ENCODE measurements around the gene CEP55. TPM values are rescaled to one million over a fixed set of nuclear protein-coding genes. Genes with fewer than 3 reads are reported as not detected.
A peak's percentile ranks its signal among the peaks of the same experiment; 100 is the strongest.
"Not testable (repeated sequence)": the region's sequence is repeated elsewhere in the genome, so short reads cannot be mapped to it uniquely, and the experiment has no call there.

The CEP55 gene
- total and polyA plus RNA-seq, 2 donors (not counting 1 experiment from before 2014, with no cell fraction given): 16.1 to 19.0 TPM

DNA sequence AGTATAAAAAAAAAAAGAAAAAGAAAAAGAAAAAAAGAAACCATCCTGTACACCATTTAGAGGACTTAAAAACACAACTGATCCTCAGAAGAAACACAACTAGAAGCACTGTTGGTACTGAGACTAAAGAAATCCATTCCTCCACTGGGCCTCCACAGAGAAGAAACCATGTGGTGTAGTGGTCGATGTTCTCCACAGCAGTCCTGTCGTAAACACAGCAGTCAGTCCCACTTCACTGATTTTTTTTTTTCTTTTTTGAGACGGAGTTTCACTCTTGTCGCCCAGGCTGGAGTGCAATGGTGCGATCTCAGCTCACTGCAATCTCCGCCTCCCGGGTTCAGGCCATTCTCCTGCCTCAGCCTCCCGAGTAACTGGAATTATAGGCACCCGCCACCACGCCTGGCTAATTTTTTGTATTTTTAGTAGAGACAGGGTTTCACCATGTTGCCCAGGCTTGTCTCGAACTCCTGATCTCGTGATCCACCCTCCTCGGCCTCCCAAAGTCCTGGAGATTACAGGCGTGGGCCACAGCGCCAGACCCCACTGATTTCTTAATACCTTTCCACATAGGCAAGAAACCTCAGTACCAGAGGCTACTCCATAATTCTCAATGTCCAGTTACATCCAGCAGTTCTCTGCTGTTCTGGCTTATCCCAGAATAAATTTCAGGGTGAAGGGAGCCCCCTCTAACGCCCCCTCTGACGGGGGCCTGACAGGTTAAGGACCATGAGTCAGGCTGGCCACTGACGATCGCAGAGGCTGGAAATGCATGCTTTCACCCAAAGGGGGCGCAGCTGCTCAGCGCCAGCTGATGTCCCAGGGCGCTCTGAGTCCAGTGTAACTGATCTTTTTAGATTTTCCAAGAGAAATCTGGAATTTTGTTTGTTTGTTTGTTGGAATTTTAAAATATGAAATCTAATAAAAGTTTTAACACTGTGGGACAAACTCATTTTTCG is 45.3 kb downstream of the CEP55 start:
- DNase-seq (ENCODE audit: low read depth in 2 of 2): peak; percentile 18 to 51
- TF ChIP-seq, protein P1, sequence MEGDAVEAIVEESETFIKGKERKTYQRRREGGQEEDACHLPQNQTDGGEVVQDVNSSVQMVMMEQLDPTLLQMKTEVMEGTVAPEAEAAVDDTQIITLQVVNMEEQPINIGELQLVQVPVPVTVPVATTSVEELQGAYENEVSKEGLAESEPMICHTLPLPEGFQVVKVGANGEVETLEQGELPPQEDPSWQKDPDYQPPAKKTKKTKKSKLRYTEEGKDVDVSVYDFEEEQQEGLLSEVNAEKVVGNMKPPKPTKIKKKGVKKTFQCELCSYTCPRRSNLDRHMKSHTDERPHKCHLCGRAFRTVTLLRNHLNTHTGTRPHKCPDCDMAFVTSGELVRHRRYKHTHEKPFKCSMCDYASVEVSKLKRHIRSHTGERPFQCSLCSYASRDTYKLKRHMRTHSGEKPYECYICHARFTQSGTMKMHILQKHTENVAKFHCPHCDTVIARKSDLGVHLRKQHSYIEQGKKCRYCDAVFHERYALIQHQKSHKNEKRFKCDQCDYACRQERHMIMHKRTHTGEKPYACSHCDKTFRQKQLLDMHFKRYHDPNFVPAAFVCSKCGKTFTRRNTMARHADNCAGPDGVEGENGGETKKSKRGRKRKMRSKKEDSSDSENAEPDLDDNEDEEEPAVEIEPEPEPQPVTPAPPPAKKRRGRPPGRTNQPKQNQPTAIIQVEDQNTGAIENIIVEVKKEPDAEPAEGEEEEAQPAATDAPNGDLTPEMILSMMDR (conservative IDR thresholded peaks at IDR 0.05 in 1 of 2, IDR thresholded peaks at IDR 0.05 in 1 of 2; ENCODE audit: low read depth in 1 of 2, low read length in 2 of 2): peak; percentile 85 to 89
- no peak for TF ChIP-seq EZH2 (IDR thresholded peaks at IDR 0.05; ENCODE audit: low read length, missing control alignments)
- Histone ChIP-seq H3K4me2 (ENCODE audit: extremely low read depth, insufficient read depth, low read length) (peak overlapping the region; percentile 41), H3K79me2 (ENCODE audit: control insufficient read depth, insufficient read depth, low read length) (no peaks in the 10 kb centered on the region), H2AFZ (ENCODE audit: low read length) (peak overlapping the region; percentile 13), H3K27me3 (ENCODE audit: control insufficient read depth, insufficient read depth, low read length) (peaks cover 5% of the 10 kb centered on the region), H4K20me1 (ENCODE audit: control insufficient read depth, extremely low read depth, insufficient read depth, low read length) (no peaks in the 10 kb centered on the region), H3K36me3 (ENCODE audit: control insufficient read depth, insufficient read depth, low read length) (no peaks in the 10 kb centered on the region), H3K27ac (ENCODE audit: insufficient read depth, low read length) (no peak overlapping the region), H3K4me1 (ENCODE audit: control insufficient read depth, extremely low read depth, insufficient read depth, low read length) (no peaks in the 10 kb centered on the region), H3K9me3 (ENCODE audit: control insufficient read depth, insufficient read depth, low read depth, low read length) (no peaks in the 10 kb centered on the region), H3K9ac (ENCODE audit: insufficient read depth, low read length) (no peak overlapping the region), H3K4me3 (replicated peaks in 1 of 4; ENCODE audit: control extremely low read depth in 1 of 4, insufficient read depth in 1 of 4, low read depth in 3 of 4, low read length in 4 of 4) (peak overlapping the region in 2 of 4 experiments; percentile 31 to 35)

DNA sequence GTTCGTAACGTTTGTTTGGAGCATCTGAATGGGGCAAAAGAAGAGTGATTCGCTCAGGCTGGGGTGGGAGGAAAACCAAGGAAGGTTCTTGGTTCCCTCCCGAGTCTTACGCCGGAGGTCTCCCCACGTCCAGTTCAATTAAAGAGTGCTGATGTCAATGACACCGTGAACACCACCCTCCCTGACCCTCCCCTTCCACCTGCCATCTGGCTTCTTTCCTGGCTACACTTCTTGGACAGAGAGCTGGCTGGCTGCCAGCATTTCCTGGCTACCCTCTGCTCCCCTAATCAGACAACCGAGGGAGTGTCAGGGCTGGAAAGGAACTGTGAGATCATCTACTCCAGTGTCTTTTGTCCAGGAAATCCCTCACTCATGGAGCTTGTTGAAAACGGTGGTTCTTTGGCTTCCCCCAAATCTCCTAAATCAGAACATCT is 46.0 kb downstream of the CEP55 start:
- Histone ChIP-seq H4K20me1 (ENCODE audit: control insufficient read depth, extremely low read depth, insufficient read depth, low read length) (no peaks in the 10 kb centered on the region), H3K9me3 (ENCODE audit: control insufficient read depth, insufficient read depth, low read depth, low read length) (no peaks in the 10 kb centered on the region), H3K4me1 (ENCODE audit: control insufficient read depth, extremely low read depth, insufficient read depth, low read length) (no peaks in the 10 kb centered on the region), H2AFZ (ENCODE audit: low read length) (peak overlapping the region; percentile 13), H3K4me3 (replicated peaks in 1 of 4; ENCODE audit: control extremely low read depth in 1 of 4, insufficient read depth in 1 of 4, low read depth in 3 of 4, low read length in 4 of 4) (peak overlapping the region in 3 of 4 experiments; percentile 3 to 35 (median 31)), H3K27me3 (ENCODE audit: control insufficient read depth, insufficient read depth, low read length) (peaks cover 5% of the 10 kb centered on the region), H3K4me2 (ENCODE audit: extremely low read depth, insufficient read depth, low read length) (peak overlapping the region; percentile 41), H3K36me3 (ENCODE audit: control insufficient read depth, insufficient read depth, low read length) (no peaks in the 10 kb centered on the region), H3K27ac (ENCODE audit: insufficient read depth, low read length) (no peak overlapping the region), H3K9ac (ENCODE audit: insufficient read depth, low read length) (no peak overlapping the region), H3K79me2 (ENCODE audit: control insufficient read depth, insufficient read depth, low read length) (no peaks in the 10 kb centered on the region)
- peak; percentile 20 to 39 for DNase-seq (ENCODE audit: low read depth in 2 of 2)
- no peak for TF ChIP-seq EZH2 (IDR thresholded peaks at IDR 0.05; ENCODE audit: low read length, missing control alignments)
- TF ChIP-seq, protein P1 (conservative IDR thresholded peaks at IDR 0.05 in 1 of 2, IDR thresholded peaks at IDR 0.05 in 1 of 2; ENCODE audit: low read depth in 1 of 2, low read length in 2 of 2): no peak

DNA sequence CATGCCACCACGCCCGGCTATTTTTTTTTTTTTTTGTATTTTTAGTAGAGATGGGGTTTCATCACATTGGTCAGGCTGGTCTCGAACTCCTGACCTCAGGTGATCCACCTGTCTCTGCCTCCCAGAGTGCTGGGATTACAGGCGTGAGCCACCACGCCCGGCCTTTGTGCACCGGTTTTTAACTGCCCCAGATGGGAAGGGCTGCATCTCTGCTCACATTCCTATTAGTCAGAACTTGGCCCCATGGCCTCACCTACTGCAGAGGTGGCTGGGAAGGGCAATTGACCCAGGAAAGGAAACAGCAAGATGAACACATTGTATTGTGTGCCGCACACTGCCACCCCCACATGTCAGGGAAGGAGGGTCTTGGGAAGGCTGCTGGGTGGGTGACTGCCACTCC is 50.6 kb downstream of the CEP55 start:
- not testable (repeated sequence) for H3K4me2 ChIP-seq (ENCODE audit: extremely low read depth, insufficient read depth, low read length); H3K9ac ChIP-seq (ENCODE audit: insufficient read depth, low read length); H3K4me1 ChIP-seq (ENCODE audit: control insufficient read depth, extremely low read depth, insufficient read depth, low read length); H3K9me3 ChIP-seq (ENCODE audit: control insufficient read depth, insufficient read depth, low read depth, low read length); H4K20me1 ChIP-seq (ENCODE audit: control insufficient read depth, extremely low read depth, insufficient read depth, low read length); H3K27me3 ChIP-seq (ENCODE audit: control insufficient read depth, insufficient read depth, low read length); H3K27ac ChIP-seq (ENCODE audit: insufficient read depth, low read length); H3K4me3 ChIP-seq (replicated peaks in 1 of 4; ENCODE audit: control extremely low read depth in 1 of 4, insufficient read depth in 1 of 4, low read depth in 3 of 4, low read length in 4 of 4); H2AFZ ChIP-seq (ENCODE audit: low read length); H3K36me3 ChIP-seq (ENCODE audit: control insufficient read depth, insufficient read depth, low read length); DNase-seq (ENCODE audit: low read depth in 2 of 2); H3K79me2 ChIP-seq (ENCODE audit: control insufficient read depth, insufficient read depth, low read length)
